OCI-LY1 (cell line): ENCODE data around the gene MCU.
"Not testable (repeated sequence)": the region's sequence is repeated elsewhere in the genome, so short reads cannot be mapped to it uniquely, and the experiment has no call there.

ENCODE experiments used
- H2AFZ ChIP-seq: fragments of 200-600 bp; sonication (generic), shearing (Covaris generic); 2 replicates; pipeline ENCODE4 v1.6.0; 2014; ENCODE audit warnings: antibody characterized with exemption, mild to moderate bottlenecking, low read length
- H3F3A ChIP-seq: fragments of 200-600 bp; sonication (generic), shearing (Covaris generic); 2 replicates; pipeline ENCODE4 v1.6.0; 2014; ENCODE audit warnings: mild to moderate bottlenecking, antibody characterized with exemption, low read length, moderate library complexity; ENCODE audit not compliant: insufficient read depth
- H3K27ac ChIP-seq: fragments of 200-600 bp; sonication (generic); 2 replicates; pipeline ENCODE4 v1.5.1; 2014; ENCODE audit warnings: low read length, mixed run types, mild to moderate bottlenecking, low read depth; ENCODE audit not compliant: poor library complexity, severe bottlenecking
- H3K27me3 ChIP-seq: fragments of 200-600 bp; sonication (generic); 2 replicates; pipeline ENCODE4 v1.6.0; 2014; ENCODE audit warnings: antibody characterized with exemption, mild to moderate bottlenecking, low read length, moderate library complexity; ENCODE audit not compliant: insufficient read depth
- H3K36me3 ChIP-seq: fragments of 200-600 bp; sonication (generic); 2 replicates; pipeline ENCODE4 v1.6.1; 2014; ENCODE audit warnings: mild to moderate bottlenecking, antibody characterized with exemption, low read length, moderate library complexity, mixed read lengths; ENCODE audit not compliant: insufficient read depth
- H3K4me1 ChIP-seq: fragments of 200-600 bp; sonication (generic); 2 replicates; pipeline ENCODE4 v1.5.1; 2014; ENCODE audit warnings: mild to moderate bottlenecking, low read length, moderate library complexity; ENCODE audit not compliant: insufficient read depth, severe bottlenecking
- H3K4me2 ChIP-seq: fragments of 200-600 bp; sonication (generic), shearing (Covaris generic); 2 replicates; pipeline ENCODE4 v1.6.1; 2014; ENCODE audit warnings: low read length
- H3K4me3 ChIP-seq: fragments of 200-600 bp; sonication (generic); 2 replicates; pipeline ENCODE4 v1.5.1; 2014; ENCODE audit warnings: low read length, low read depth, mild to moderate bottlenecking, mixed read lengths; ENCODE audit not compliant: poor library complexity, severe bottlenecking
- H3K79me2 ChIP-seq: fragments of 200-600 bp; shearing (Covaris generic); 2 replicates; pipeline ENCODE4 v1.6.1; 2016; ENCODE audit warnings: mixed run types, low read length, mixed read lengths; ENCODE audit not compliant: insufficient read depth
- H3K9ac ChIP-seq: fragments of 200-600 bp; sonication (generic), shearing (Covaris generic); 2 replicates; pipeline ENCODE4 v1.6.1; 2014; ENCODE audit warnings: mild to moderate bottlenecking, low read length, mixed read lengths
- H3K9me2 ChIP-seq: fragments of 200-600 bp; sonication (generic), shearing (Covaris generic); 2 replicates; pipeline ENCODE4 v1.6.1; 2014; ENCODE audit warnings: low read depth, mild to moderate bottlenecking, low read length, mixed read lengths
- H3K9me3 ChIP-seq: fragments of 200-600 bp; shearing (Covaris generic); 2 replicates; pipeline ENCODE4 v1.6.1; 2014; ENCODE audit warnings: low read length, mixed read lengths
- H4K20me1 ChIP-seq: fragments of 200-600 bp; sonication (generic), shearing (Covaris generic); 2 replicates; pipeline ENCODE4 v1.6.0; 2016; ENCODE audit warnings: mild to moderate bottlenecking, low read length; ENCODE audit not compliant: insufficient read depth
- EZH2 ChIP-seq: fragments of 200-600 bp; sonication (generic), shearing (Covaris generic); IDR thresholded peaks from 2 replicates; pipeline ENCODE4 v1.8.0; 2017; ENCODE audit warnings: borderline replicate concordance, mixed run types, mild to moderate bottlenecking, antibody characterized with exemption, low read length, moderate library complexity, mixed read lengths
- TF ChIP-seq, protein P1 (sequence below): fragments of 200-600 bp; sonication (generic), shearing (Covaris generic); IDR thresholded peaks from 2 replicates; pipeline ENCODE4 v1.5.1; 2017; ENCODE audit warnings: mild to moderate bottlenecking, antibody characterized with exemption, low read length, moderate library complexity, mixed read lengths

MCU gene

DNA sequence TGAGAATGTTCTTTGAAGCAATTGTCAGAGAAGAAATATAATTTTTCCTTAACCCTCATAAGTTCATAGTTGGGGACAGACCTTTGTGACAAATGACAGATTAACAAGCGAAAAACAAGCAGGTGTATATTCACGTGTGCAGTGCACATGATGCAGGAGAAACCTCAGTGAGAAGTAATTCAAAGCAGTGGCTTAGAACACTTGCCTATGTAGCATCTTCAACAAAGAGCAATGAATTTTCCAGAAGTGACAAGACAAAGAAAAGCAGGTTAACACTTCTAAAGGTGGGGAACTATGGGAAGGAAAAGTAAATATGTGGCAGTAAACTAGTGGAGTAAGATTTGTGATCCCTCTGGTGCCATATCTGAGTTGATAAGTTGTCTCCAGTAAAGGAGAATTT, 65.8 kb downstream of the MCU start:
- no peak overlapping the region for H3K9ac ChIP-seq
- H3K36me3 ChIP-seq: no peaks in the 10 kb centered on the region
- H3K27ac ChIP-seq: no peak overlapping the region
- no peak overlapping the region for H3K4me3 ChIP-seq
- no peak for TF ChIP-seq EZH2
- TF ChIP-seq, protein P1, sequence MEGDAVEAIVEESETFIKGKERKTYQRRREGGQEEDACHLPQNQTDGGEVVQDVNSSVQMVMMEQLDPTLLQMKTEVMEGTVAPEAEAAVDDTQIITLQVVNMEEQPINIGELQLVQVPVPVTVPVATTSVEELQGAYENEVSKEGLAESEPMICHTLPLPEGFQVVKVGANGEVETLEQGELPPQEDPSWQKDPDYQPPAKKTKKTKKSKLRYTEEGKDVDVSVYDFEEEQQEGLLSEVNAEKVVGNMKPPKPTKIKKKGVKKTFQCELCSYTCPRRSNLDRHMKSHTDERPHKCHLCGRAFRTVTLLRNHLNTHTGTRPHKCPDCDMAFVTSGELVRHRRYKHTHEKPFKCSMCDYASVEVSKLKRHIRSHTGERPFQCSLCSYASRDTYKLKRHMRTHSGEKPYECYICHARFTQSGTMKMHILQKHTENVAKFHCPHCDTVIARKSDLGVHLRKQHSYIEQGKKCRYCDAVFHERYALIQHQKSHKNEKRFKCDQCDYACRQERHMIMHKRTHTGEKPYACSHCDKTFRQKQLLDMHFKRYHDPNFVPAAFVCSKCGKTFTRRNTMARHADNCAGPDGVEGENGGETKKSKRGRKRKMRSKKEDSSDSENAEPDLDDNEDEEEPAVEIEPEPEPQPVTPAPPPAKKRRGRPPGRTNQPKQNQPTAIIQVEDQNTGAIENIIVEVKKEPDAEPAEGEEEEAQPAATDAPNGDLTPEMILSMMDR: no peak
- H3F3A ChIP-seq: no peaks in the 10 kb centered on the region
- no peaks in the 10 kb centered on the region for H3K9me2 ChIP-seq
- H3K4me1 ChIP-seq: peaks cover 25% of the 10 kb centered on the region
- no peaks in the 10 kb centered on the region for H3K79me2 ChIP-seq
- no peak overlapping the region for H3K4me2 ChIP-seq
- no peaks in the 10 kb centered on the region for H4K20me1 ChIP-seq
- no peak overlapping the region for H2AFZ ChIP-seq
- H3K27me3 ChIP-seq: no peaks in the 10 kb centered on the region
- no peaks in the 10 kb centered on the region for H3K9me3 ChIP-seq

- H3K36me3 ChIP-seq, H3K4me2 ChIP-seq: not testable (repeated sequence)
Measured at GRCh38 chr10:72758930-72759329, 67.0 kb downstream of the MCU start.

DNA sequence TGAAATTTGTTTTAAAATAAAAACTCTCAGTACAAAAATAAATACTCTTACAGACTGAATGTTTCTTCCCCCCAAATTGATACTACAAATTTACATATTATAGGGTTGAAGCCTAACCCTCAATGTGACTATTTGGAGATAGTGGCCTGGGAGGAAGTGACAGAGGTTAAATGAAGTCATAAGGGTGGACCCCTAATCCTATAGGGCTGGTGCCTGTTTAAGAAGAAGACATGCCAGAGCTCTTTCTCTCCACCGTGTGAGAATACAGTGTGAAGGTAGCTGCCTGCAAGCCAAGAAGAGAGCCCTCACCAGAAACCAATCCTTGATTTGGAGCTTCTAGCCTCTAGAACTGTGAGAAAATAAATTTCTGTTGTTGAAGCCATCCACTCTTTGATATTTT, 67.6 kb downstream of the MCU start:
- no peaks in the 10 kb centered on the region for H3K9me3 ChIP-seq
- no peak overlapping the region for H2AFZ ChIP-seq
- H4K20me1 ChIP-seq: no peaks in the 10 kb centered on the region
- H3K9me2 ChIP-seq: no peaks in the 10 kb centered on the region
- 0 out of 2 replicates have a peak, but pooled peaks cover 2% of the 10 kb centered on the region for H3K79me2 ChIP-seq
- H3K27me3 ChIP-seq: no peaks in the 10 kb centered on the region
- TF ChIP-seq, protein P1: no peak
- TF ChIP-seq EZH2: no peak
- no peaks in the 10 kb centered on the region; the same call in 1 of the 2 replicates for H3K36me3 ChIP-seq
- H3K9ac ChIP-seq: no peak overlapping the region
- H3F3A ChIP-seq: no peaks in the 10 kb centered on the region
- no peak overlapping the region for H3K27ac ChIP-seq
- no peak overlapping the region for H3K4me2 ChIP-seq
- no peak overlapping the region for H3K4me3 ChIP-seq
- peaks cover 19% of the 10 kb centered on the region for H3K4me1 ChIP-seq

More at GRCh38 chr10:72758930-72759329, 67.0 kb downstream of the MCU start:
- H3F3A ChIP-seq, H3K27ac ChIP-seq, H4K20me1 ChIP-seq, H3K9me3 ChIP-seq, H3K79me2 ChIP-seq, H3K27me3 ChIP-seq, H3K9me2 ChIP-seq, H3K9ac ChIP-seq, H3K4me3 ChIP-seq, H2AFZ ChIP-seq: not testable (repeated sequence)
- peaks cover 21% of the 10 kb centered on the region for H3K4me1 ChIP-seq

DNA sequence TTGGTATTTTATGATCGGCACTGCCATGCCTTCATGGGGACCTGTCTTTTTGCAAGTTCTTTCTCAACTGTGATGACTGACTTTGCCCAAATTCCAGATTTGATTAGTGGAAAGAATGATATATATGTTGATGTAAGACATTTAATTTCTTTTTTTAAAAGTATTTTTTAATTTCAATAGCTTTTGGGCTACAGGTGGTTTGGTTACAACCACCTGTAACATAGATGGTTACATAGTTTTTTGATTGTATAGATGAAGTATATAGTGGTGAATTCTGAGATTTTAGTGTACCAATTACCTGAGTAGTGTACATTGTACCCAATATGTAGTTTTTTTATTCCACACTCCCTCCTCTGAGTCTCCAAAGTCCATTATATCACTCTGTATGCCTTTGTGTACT, 69.6 kb downstream of the MCU start:
- H3K79me2 ChIP-seq: 0 out of 2 replicates have a peak, but pooled peaks cover 2% of the 10 kb centered on the region

More for the DNA sequence above, 69.6 kb downstream of the MCU start:
- Histone ChIP-seq H3K9ac (no peak overlapping the region), H3K9me2 (no peaks in the 10 kb centered on the region), H3K4me1 (peaks cover 19% of the 10 kb centered on the region), H3K27ac (no peak overlapping the region), H3K27me3 (no peaks in the 10 kb centered on the region), H3K4me2 (no peak overlapping the region), H3K36me3 (no peaks in the 10 kb centered on the region; the same call in 1 of the 2 replicates), H3F3A (no peaks in the 10 kb centered on the region), H2AFZ (no peak overlapping the region), H3K9me3 (peaks cover 1% of the 10 kb centered on the region; the same call in 1 of the 2 replicates), H4K20me1 (no peaks in the 10 kb centered on the region), H3K4me3 (no peak overlapping the region)
- TF ChIP-seq EZH2: no peak
- TF ChIP-seq, protein P1: no peak
